Glomerular endothelial cell (primary cell): Measurements from ENCODE around the gene FGF10. TPM values are rescaled to one million over a fixed set of nuclear protein-coding genes. Genes with fewer than 3 reads are reported as not detected.

ENCODE experiments used
- DNase-seq: peaks from one replicate; pipeline ENCODE4 v3.0.0-alpha.2; 2011; ENCODE audit warnings: low read depth, low spot score; ENCODE audit errors: extremely low read depth
- total RNA-seq: library from RNA; depleted of rRNA; stranded (reverse); fragments of >200 nt; gene quantifications from 2 replicates; pipeline ENCODE4 v1.2.3, GENCODE V29; 2015

FGF10 gene
- total RNA-seq, 1 donor from 2014 or later = not detected

GRCh38 chr5:44260793-44261192, 128.4 kb downstream of the FGF10 start:
- no peak for DNase-seq

GRCh38 chr5:44257653-44258365, 131.4 kb downstream of the FGF10 start:
- DNase-seq = no peak

- no peak for DNase-seq
Observed at GRCh38 chr5:44257221-44257620, 132.0 kb downstream of the FGF10 start.
